Parathyroid adenoma (tissue), 2 donors: ENCODE data around the gene LARP4B.

Source experiments
- H2AFZ ChIP-seq: fragments of 300-600 bp; sonication (generic); one replicate; pipeline ENCODE4 v1.7.0; 2017; ENCODE audit warnings: antibody characterized with exemption, mild to moderate bottlenecking
- H3K27ac ChIP-seq: fragments of 300-600 bp; sonication (generic); one replicate; pipeline ENCODE4 v1.7.0; 2017
- H3K27me3 ChIP-seq: fragments of 300-600 bp; sonication (generic); one replicate; pipeline ENCODE4 v1.7.0; 2017; ENCODE audit warnings: low read length; ENCODE audit not compliant: control insufficient read depth, insufficient read depth
- H3K36me3 ChIP-seq: fragments of 300-600 bp; sonication (generic); one replicate; pipeline ENCODE4 v1.7.0; 2017; ENCODE audit warnings: low read length; ENCODE audit not compliant: control insufficient read depth, insufficient read depth
- H3K4me1 ChIP-seq: fragments of 300-600 bp; sonication (generic); one replicate; pipeline ENCODE4 v1.7.0; 2017; ENCODE audit warnings: control low read depth
- H3K4me2 ChIP-seq: fragments of 300-600 bp; sonication (generic); one replicate; pipeline ENCODE4 v1.7.0; 2017; ENCODE audit warnings: low read length
- H3K4me3 ChIP-seq: fragments of 300-600 bp; sonication (generic); one replicate; pipeline ENCODE4 v1.7.0; 2017; ENCODE audit warnings: low read depth, low read length
- H3K79me2 ChIP-seq: fragments of 300-600 bp; sonication (generic); one replicate; pipeline ENCODE4 v1.7.0; 2017; ENCODE audit warnings: control low read depth
- H3K9ac ChIP-seq: fragments of 300-600 bp; sonication (generic); one replicate; pipeline ENCODE4 v1.7.0; 2017; ENCODE audit warnings: mild to moderate bottlenecking
- H3K9me3 ChIP-seq: fragments of 300-600 bp; sonication (generic); one replicate; pipeline ENCODE4 v1.7.0; 2017; ENCODE audit warnings: low read length; ENCODE audit not compliant: control insufficient read depth
- CTCF ChIP-seq: fragments of 300-600 bp; sonication (generic); IDR thresholded peaks from one replicate; pipeline ENCODE4 v1.7.0; 2017; ENCODE audit warnings: antibody characterized with exemption, mild to moderate bottlenecking
- donor health status: primary hyperparathyroidism.

Gene LARP4B

GRCh38 chr10:807958-808353 is 123.5 kb downstream of the LARP4B start:
- H3K9ac ChIP-seq: no peak overlapping the region
- no peaks in the 10 kb centered on the region for H3K4me1 ChIP-seq
- no peak overlapping the region for H3K4me3 ChIP-seq
- no peaks in the 10 kb centered on the region for H3K36me3 ChIP-seq
- H2AFZ ChIP-seq: no peak overlapping the region
- no peaks in the 10 kb centered on the region for H3K79me2 ChIP-seq
- no peak for TF ChIP-seq CTCF
- H3K4me2 ChIP-seq: no peak overlapping the region
- no peaks in the 10 kb centered on the region for H3K27me3 ChIP-seq
- no peaks in the 10 kb centered on the region for H3K9me3 ChIP-seq
- H3K27ac ChIP-seq: no peak overlapping the region

GRCh38 chr10:807163-807957 is 124.1 kb downstream of the LARP4B start:
- no peak for TF ChIP-seq CTCF
- Histone ChIP-seq H3K36me3 (no peaks in the 10 kb centered on the region), H3K9ac (no peak overlapping the region), H3K4me3 (no peak overlapping the region), H3K79me2 (no peaks in the 10 kb centered on the region), H3K27me3 (no peaks in the 10 kb centered on the region), H2AFZ (no peak overlapping the region), H3K4me1 (no peaks in the 10 kb centered on the region), H3K9me3 (no peaks in the 10 kb centered on the region), H3K27ac (no peak overlapping the region), H3K4me2 (no peak overlapping the region)

- H3K9ac ChIP-seq: no peak overlapping the region
- no peak overlapping the region for H2AFZ ChIP-seq
- H3K4me1 ChIP-seq: no peaks in the 10 kb centered on the region
- H3K36me3 ChIP-seq: no peaks in the 10 kb centered on the region
- H3K9me3 ChIP-seq: no peaks in the 10 kb centered on the region
- no peak overlapping the region for H3K4me2 ChIP-seq
- TF ChIP-seq CTCF: no peak
- no peak overlapping the region for H3K27ac ChIP-seq
- no peak overlapping the region for H3K4me3 ChIP-seq
- no peaks in the 10 kb centered on the region for H3K27me3 ChIP-seq
- H3K79me2 ChIP-seq: no peaks in the 10 kb centered on the region
Measured at GRCh38 chr10:806451-807162, 124.9 kb downstream of the LARP4B start.

GRCh38 chr10:805620-806305 is 125.7 kb downstream of the LARP4B start:
- no peaks in the 10 kb centered on the region for H3K36me3 ChIP-seq
- no peak for TF ChIP-seq CTCF
- H3K4me3 ChIP-seq: no peak overlapping the region
- no peaks in the 10 kb centered on the region for H3K9me3 ChIP-seq
- no peaks in the 10 kb centered on the region for H3K79me2 ChIP-seq
- H3K4me1 ChIP-seq: no peaks in the 10 kb centered on the region
- H3K27me3 ChIP-seq: no peaks in the 10 kb centered on the region
- H3K9ac ChIP-seq: no peak overlapping the region
- no peak overlapping the region for H3K4me2 ChIP-seq
- H3K27ac ChIP-seq: no peak overlapping the region
- no peak overlapping the region for H2AFZ ChIP-seq
